Memory B cell (primary cell): ENCODE results near the gene ZNF385D.

Source experiments
- ATAC-seq: fragments of 150-1000 bp; cut with Tn5 transposase; 2 replicates; pipeline ENCODE4 v1.10.0; 2021; ENCODE audit warnings: low read depth, mild to moderate bottlenecking, moderate library complexity
- DNase-seq, 2 donors: peaks; one replicate each; pipeline ENCODE4 v3.0.0; 2022; ENCODE audit warnings: low spot score in 2 of 2
- H3K27ac Mint-ChIP-seq: one replicate; pipeline ENCODE4 v1.8.0; 2022; ENCODE audit warnings: mild to moderate bottlenecking, moderate library complexity, mixed read lengths
- H3K27me3 Mint-ChIP-seq: one replicate; pipeline ENCODE4 v1.8.0; 2022; ENCODE audit warnings: mixed read lengths
- H3K36me3 Mint-ChIP-seq: one replicate; pipeline ENCODE4 v1.8.0; 2022; ENCODE audit warnings: mild to moderate bottlenecking, mixed read lengths
- H3K4me1 Mint-ChIP-seq: one replicate; pipeline ENCODE4 v1.8.0; 2022; ENCODE audit warnings: mixed read lengths
- H3K4me3 Mint-ChIP-seq: one replicate; pipeline ENCODE4 v1.8.0; 2022; ENCODE audit warnings: mild to moderate bottlenecking, moderate library complexity, mixed read lengths
- H3K9me3 Mint-ChIP-seq: one replicate; pipeline ENCODE4 v1.8.0; 2022; ENCODE audit warnings: mixed read lengths

The ZNF385D gene

DNA sequence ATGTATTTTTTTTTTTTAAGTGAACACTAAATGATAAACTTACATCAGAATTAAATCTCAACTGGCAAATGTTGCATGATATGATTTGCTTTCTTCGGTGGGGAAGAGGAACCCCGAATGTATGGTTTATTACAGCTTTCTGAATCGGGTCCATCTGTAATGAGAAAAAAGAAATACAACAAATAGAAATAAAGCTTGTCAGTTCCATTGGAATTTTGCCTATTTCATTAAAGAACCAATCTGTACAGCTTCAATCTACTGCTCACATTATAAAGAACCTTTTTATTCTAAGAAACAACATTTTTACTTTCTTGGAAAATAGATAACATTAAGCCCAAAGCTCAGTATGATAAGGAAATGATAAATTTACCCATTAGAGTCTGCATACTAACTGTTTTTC lies 186.5 kb downstream of the ZNF385D start:
- Mint-ChIP-seq H3K27ac (no peak overlapping the region), H3K9me3 (peaks cover 2% of the 10 kb centered on the region), H3K4me3 (no peak overlapping the region), H3K27me3 (no peaks in the 10 kb centered on the region), H3K36me3 (no peaks in the 10 kb centered on the region), H3K4me1 (no peaks in the 10 kb centered on the region)
- DNase-seq (no peak), ATAC-seq (no peak)

- no peak overlapping the region for H3K4me3 Mint-ChIP-seq
- H3K4me1 Mint-ChIP-seq: no peaks in the 10 kb centered on the region
- DNase-seq (no peak), ATAC-seq (no peak)
- no peaks in the 10 kb centered on the region for H3K36me3 Mint-ChIP-seq
- no peak overlapping the region for H3K27ac Mint-ChIP-seq
- no peaks in the 10 kb centered on the region for H3K27me3 Mint-ChIP-seq
- peaks cover 6% of the 10 kb centered on the region for H3K9me3 Mint-ChIP-seq
Observed at GRCh38 chr3:21562243-21562642, 188.8 kb downstream of the ZNF385D start.

GRCh38 chr3:21561472-21561871 lies 189.5 kb downstream of the ZNF385D start:
- Mint-ChIP-seq H3K36me3 (no peaks in the 10 kb centered on the region), H3K4me3 (no peak overlapping the region), H3K9me3 (peaks cover 6% of the 10 kb centered on the region), H3K27ac (no peak overlapping the region), H3K4me1 (no peaks in the 10 kb centered on the region), H3K27me3 (no peaks in the 10 kb centered on the region)
- no peak for DNase-seq
- no peak for ATAC-seq

- Mint-ChIP-seq H3K4me3 (no peak overlapping the region), H3K4me1 (no peaks in the 10 kb centered on the region), H3K36me3 (no peaks in the 10 kb centered on the region), H3K27me3 (no peaks in the 10 kb centered on the region), H3K27ac (no peak overlapping the region), H3K9me3 (peaks cover 3% of the 10 kb centered on the region)
- DNase-seq (no peak), ATAC-seq (no peak)
Observed at GRCh38 chr3:21551019-21551418, 200.0 kb downstream of the ZNF385D start.

GRCh38 chr3:21544076-21544462 lies 206.9 kb downstream of the ZNF385D start:
- ATAC-seq: no peak
- Mint-ChIP-seq H3K27ac (no peak overlapping the region), H3K27me3 (no peaks in the 10 kb centered on the region), H3K9me3 (peaks cover 4% of the 10 kb centered on the region), H3K36me3 (no peaks in the 10 kb centered on the region), H3K4me1 (no peaks in the 10 kb centered on the region), H3K4me3 (no peak overlapping the region)
- DNase-seq: no peak

- H3K4me3 Mint-ChIP-seq: no peak overlapping the region
- H3K27ac Mint-ChIP-seq: no peak overlapping the region
- peaks cover 4% of the 10 kb centered on the region for H3K9me3 Mint-ChIP-seq
Observed at GRCh38 chr3:21543380-21544075, 207.5 kb downstream of the ZNF385D start.

GRCh38 chr3:21542656-21543379 lies 208.2 kb downstream of the ZNF385D start:
- no peaks in the 10 kb centered on the region for H3K4me1 Mint-ChIP-seq
- DNase-seq: no peak
- no peaks in the 10 kb centered on the region for H3K27me3 Mint-ChIP-seq
- no peaks in the 10 kb centered on the region for H3K36me3 Mint-ChIP-seq
- ATAC-seq: no peak
- no peak overlapping the region for H3K27ac Mint-ChIP-seq
- peaks cover 1% of the 10 kb centered on the region for H3K9me3 Mint-ChIP-seq
- H3K4me3 Mint-ChIP-seq: no peak overlapping the region

More at GRCh38 chr3:21543380-21544075, 207.5 kb downstream of the ZNF385D start:
- H3K4me1 Mint-ChIP-seq: no peaks in the 10 kb centered on the region
- H3K27me3 Mint-ChIP-seq: no peaks in the 10 kb centered on the region
- no peak for ATAC-seq
- no peak for DNase-seq
- no peaks in the 10 kb centered on the region for H3K36me3 Mint-ChIP-seq

- H3K4me1 Mint-ChIP-seq: no peaks in the 10 kb centered on the region
- H3K27ac Mint-ChIP-seq: no peak overlapping the region
- no peaks in the 10 kb centered on the region for H3K36me3 Mint-ChIP-seq
- no peak for DNase-seq
- ATAC-seq: no peak
- H3K4me3 Mint-ChIP-seq: no peak overlapping the region
- H3K9me3 Mint-ChIP-seq: peaks cover 3% of the 10 kb centered on the region
- H3K27me3 Mint-ChIP-seq: no peaks in the 10 kb centered on the region
Observed at GRCh38 chr3:21540265-21540664, 210.7 kb downstream of the ZNF385D start.

DNA sequence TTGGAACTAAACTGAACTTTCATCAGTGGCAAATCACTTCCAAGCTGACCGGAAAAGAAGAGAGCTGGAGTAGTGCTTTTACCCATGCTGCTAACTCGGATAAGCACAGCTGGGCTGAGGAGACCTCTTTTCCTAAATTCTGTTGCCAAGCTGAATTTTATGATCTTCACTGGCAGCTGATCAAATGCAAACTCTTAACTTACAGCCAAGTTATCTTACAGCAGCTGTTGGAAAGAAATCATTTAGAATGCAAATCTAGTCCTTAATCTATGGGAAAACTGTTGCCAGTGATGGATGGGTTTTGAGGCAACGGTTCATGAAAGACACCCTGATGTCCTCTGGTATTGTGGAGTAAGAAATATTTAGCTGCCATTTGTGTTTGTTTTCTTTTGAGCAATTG lies 216.5 kb downstream of the ZNF385D start:
- no peak for ATAC-seq

DNA sequence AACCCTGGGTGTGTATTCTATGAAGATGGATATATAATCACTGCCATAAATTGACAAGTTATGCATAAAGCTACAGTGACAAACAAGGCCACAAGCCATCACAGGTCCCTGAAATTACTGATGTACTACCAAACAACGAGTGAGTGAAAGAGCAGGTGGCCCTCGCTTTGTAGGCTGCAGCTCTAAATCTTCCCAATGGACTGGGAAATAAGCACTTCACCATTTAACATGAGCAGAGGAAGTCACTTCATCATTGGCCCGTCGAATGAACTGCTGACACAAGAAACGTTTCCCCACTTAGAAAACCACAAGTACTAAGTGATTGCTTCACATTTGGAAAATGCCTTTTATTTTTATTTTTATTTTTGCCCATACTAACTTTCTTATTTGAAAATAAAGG lies 218.0 kb downstream of the ZNF385D start:
- no peak overlapping the region for H3K4me3 Mint-ChIP-seq
- peaks cover 4% of the 10 kb centered on the region for H3K9me3 Mint-ChIP-seq
- no peak for DNase-seq
- no peak for ATAC-seq
- no peaks in the 10 kb centered on the region for H3K36me3 Mint-ChIP-seq
- H3K27me3 Mint-ChIP-seq: no peaks in the 10 kb centered on the region
- H3K4me1 Mint-ChIP-seq: no peaks in the 10 kb centered on the region
- H3K27ac Mint-ChIP-seq: no peak overlapping the region

More for the DNA sequence above, 216.5 kb downstream of the ZNF385D start:
- Mint-ChIP-seq H3K27me3 (no peaks in the 10 kb centered on the region), H3K9me3 (peaks cover 4% of the 10 kb centered on the region), H3K4me3 (no peak overlapping the region), H3K27ac (no peak overlapping the region), H3K4me1 (no peaks in the 10 kb centered on the region), H3K36me3 (no peaks in the 10 kb centered on the region)
- no peak for DNase-seq

DNA sequence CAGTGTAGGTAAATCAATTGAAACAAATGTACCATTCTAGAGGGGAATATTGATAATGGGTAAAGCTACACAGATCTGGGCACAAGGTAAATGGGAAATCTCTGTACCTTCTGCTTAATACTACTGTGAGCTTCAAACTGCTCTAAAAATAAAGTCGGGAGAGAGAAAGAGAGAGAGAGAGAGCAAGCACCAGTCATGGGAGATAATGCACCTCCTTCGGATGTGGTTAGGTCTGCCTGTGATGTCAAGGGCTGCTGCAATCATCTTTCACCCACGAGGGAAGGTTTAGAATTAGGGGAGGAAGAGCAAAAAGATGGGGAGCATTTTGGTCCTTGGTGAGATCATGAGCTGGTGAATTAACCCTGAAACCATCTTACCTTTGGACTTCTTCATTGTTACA lies 219.1 kb downstream of the ZNF385D start:
- Mint-ChIP-seq H3K27me3 (no peaks in the 10 kb centered on the region), H3K4me3 (no peak overlapping the region), H3K9me3 (peaks cover 4% of the 10 kb centered on the region), H3K36me3 (no peaks in the 10 kb centered on the region), H3K27ac (no peak overlapping the region), H3K4me1 (no peaks in the 10 kb centered on the region)
- ATAC-seq (no peak), DNase-seq (no peak)

- no peaks in the 10 kb centered on the region for H3K4me1 Mint-ChIP-seq
- H3K27me3 Mint-ChIP-seq: no peaks in the 10 kb centered on the region
Observed at GRCh38 chr3:21528291-21528995, 222.6 kb downstream of the ZNF385D start.

DNA sequence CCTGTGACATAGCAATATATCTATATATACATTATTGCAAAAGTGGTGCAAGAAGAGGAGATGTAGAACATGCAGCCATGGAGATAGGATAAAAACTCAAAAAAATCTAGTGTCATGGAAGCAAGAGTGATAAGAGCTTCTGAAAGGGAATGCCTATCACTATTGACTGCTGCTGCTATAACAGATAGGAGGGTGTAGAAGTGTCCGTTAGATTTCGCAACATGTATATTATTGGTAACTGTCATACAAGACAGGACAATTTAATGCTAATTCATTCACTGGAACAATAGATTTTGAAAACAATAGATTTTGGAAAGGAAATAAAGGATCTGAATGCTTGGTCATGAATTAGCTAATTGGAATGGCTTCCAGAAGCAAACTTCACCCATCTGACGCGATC lies 224.5 kb downstream of the ZNF385D start:
- no peaks in the 10 kb centered on the region for H3K27me3 Mint-ChIP-seq
- H3K9me3 Mint-ChIP-seq: peaks cover under 1% of the 10 kb centered on the region
- H3K4me3 Mint-ChIP-seq: no peak overlapping the region
- DNase-seq (no peak), ATAC-seq (no peak)
- H3K27ac Mint-ChIP-seq: no peak overlapping the region
- no peaks in the 10 kb centered on the region for H3K36me3 Mint-ChIP-seq
- no peaks in the 10 kb centered on the region for H3K4me1 Mint-ChIP-seq

More at GRCh38 chr3:21528291-21528995, 222.6 kb downstream of the ZNF385D start:
- Mint-ChIP-seq H3K9me3 (peaks cover 2% of the 10 kb centered on the region), H3K36me3 (no peaks in the 10 kb centered on the region), H3K4me3 (no peak overlapping the region), H3K27ac (no peak overlapping the region)
- no peak for DNase-seq
- ATAC-seq: no peak

DNA sequence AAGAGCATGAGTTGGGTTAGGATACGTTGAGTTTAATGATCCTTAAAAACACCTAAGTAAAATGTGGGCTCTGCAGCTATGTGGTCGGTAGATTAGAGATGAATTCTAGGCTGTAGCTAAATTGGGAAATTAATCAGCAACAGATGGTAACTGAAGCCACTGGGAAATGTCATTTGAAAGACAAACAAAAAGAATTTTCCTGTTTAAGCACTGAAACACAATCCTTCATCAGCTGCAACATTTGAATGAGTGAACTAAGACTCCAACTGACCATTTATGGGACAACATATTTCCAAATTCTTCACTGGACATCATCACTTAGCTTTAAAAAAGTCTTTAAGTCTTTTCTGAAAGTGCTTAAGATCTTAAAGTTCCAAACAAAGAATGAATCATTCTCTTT lies 226.9 kb downstream of the ZNF385D start:
- H3K4me3 Mint-ChIP-seq: no peak overlapping the region
- DNase-seq (no peak), ATAC-seq (no peak)
- no peaks in the 10 kb centered on the region for H3K9me3 Mint-ChIP-seq
- no peaks in the 10 kb centered on the region for H3K36me3 Mint-ChIP-seq
- no peaks in the 10 kb centered on the region for H3K27me3 Mint-ChIP-seq
- H3K27ac Mint-ChIP-seq: no peak overlapping the region
- no peaks in the 10 kb centered on the region for H3K4me1 Mint-ChIP-seq
